HepG2 (cell line): ENCODE data around the gene SYNJ2. TPM values are rescaled to one million over a fixed set of nuclear protein-coding genes. Genes with fewer than 3 reads are reported as not detected.

Experiments
- ATAC-seq: fragments of 200-7000 bp; cut with Tn5 transposase; 3 replicates; pipeline ENCODE4 v1.9.1; 2020; ENCODE audit warnings: mild to moderate bottlenecking, moderate library complexity
- BruUV-seq: library from RNA; stranded (reverse); fragments of 400-500 nt; replicated peaks from 2 replicates; lab custom pipeline; 2021; lab: Mats Ljungman, UMichigan
- CTCF ChIA-PET: fragments of 300-600 bp; formaldehyde crosslinking; extraction: SDS; loops from one replicate; lab custom pipeline; 2021; ENCODE audit warnings: low total read pairs, inconsistent platforms, low intra/inter-chr PET ratio; lab: Yijun Ruan, JAX
- POLR2A ChIA-PET: fragments of 350-600 bp; sonication (Branson Sonifier 250); formaldehyde crosslinking; loops from one replicate; lab custom pipeline; 2020; ENCODE audit warnings: antibody characterized with exemption, inconsistent platforms; lab: Yijun Ruan, JAX
- DNase-seq: peaks from one replicate; pipeline ENCODE4 v3.0.0-alpha.2; 2015; ENCODE audit warnings: low spot score
- FAIRE-seq: peaks from 3 replicates; lab custom pipeline; 2011; peaks lifted over from hg19 to GRCh38; lab: Jason Lieb, UNC
- H2AFZ ChIP-seq: one replicate; pipeline ENCODE4 v1.6.1; 2011; ENCODE audit warnings: low read length, inconsistent platforms
- H3K27ac ChIP-seq: fragments of 300-600 bp; 3 replicates; pipeline ENCODE4 v1.8.0; 2011; ENCODE audit warnings: mixed run types, mild to moderate bottlenecking, mixed read lengths, low read length, inconsistent platforms; ENCODE audit not compliant: insufficient read depth; ENCODE audit errors: extremely low read length
- H3K27me3 ChIP-seq, 2 experiments: fragments of 200-600 bp in 1 of 2; 2 replicates in 1 of 2; 3 replicates in 1 of 2; pipeline versions ENCODE4 v1.6.0 to v1.8.0; 2011; ENCODE audit warnings: low read length in 2 of 2, mild to moderate bottlenecking in 2 of 2, moderate library complexity in 2 of 2, inconsistent platforms in 1 of 2; ENCODE audit not compliant: insufficient read depth in 2 of 2, control insufficient read depth in 1 of 2
- H3K36me3 ChIP-seq, 2 experiments: fragments of 200-600 bp in 1 of 2; replicated peaks in 1 of 2; 2 replicates in 1 of 2; 3 replicates in 1 of 2; pipeline versions ENCODE4 v1.5.1 to v1.8.0; 2011; ENCODE audit warnings: low read length in 2 of 2, inconsistent platforms in 1 of 2; ENCODE audit not compliant: insufficient read depth in 2 of 2, control insufficient read depth in 1 of 2
- H3K4me1 ChIP-seq: 2 replicates; pipeline ENCODE4 v1.5.1; 2012; ENCODE audit warnings: low read length, inconsistent platforms; ENCODE audit not compliant: insufficient read depth
- H3K4me2 ChIP-seq: 2 replicates; pipeline ENCODE4 v1.6.0; 2011; ENCODE audit warnings: low read depth, low read length, inconsistent platforms
- H3K4me3 ChIP-seq, 3 experiments: fragments of 200-600 bp in 1 of 3; sonication (generic), shearing (Covaris generic) in 1 of 3; replicated peaks in 1 of 3; 2 replicates each; pipeline ENCODE4 v1.5.1; 2011 to 2016; ENCODE audit warnings: low read length in 3 of 3, inconsistent platforms in 2 of 3, low read depth in 2 of 3, mild to moderate bottlenecking in 2 of 3, control low read depth in 1 of 3, mixed read lengths in 1 of 3; ENCODE audit not compliant: insufficient read depth in 1 of 3
- H3K79me2 ChIP-seq: one replicate; pipeline ENCODE4 v1.6.1; 2011; ENCODE audit warnings: low read length, inconsistent platforms; ENCODE audit not compliant: insufficient read depth
- H3K9ac ChIP-seq: 2 replicates; pipeline ENCODE4 v1.6.0; 2011; ENCODE audit warnings: mild to moderate bottlenecking, low read depth, low read length, inconsistent platforms; ENCODE audit not compliant: insufficient read depth
- H3K9me3 ChIP-seq: 2 replicates; pipeline ENCODE4 v1.5.1; 2012; ENCODE audit warnings: mild to moderate bottlenecking, low read length
- H4K20me1 ChIP-seq: 2 replicates; pipeline ENCODE4 v1.6.0; 2011; ENCODE audit warnings: inconsistent platforms, mild to moderate bottlenecking, low read length, moderate library complexity; ENCODE audit not compliant: insufficient read depth
- ADNP ChIP-seq: sonication (generic); formaldehyde crosslinking; IDR thresholded peaks from 2 replicates; pipeline ENCODE4 v1.4.0; 2020; ENCODE audit warnings: missing genetic modification reagents
- CEBPB ChIP-seq: IDR thresholded peaks from 2 replicates; pipeline ENCODE4 v1.6.1; 2011; ENCODE audit warnings: low read depth, low read length, improper control_type of control experiment, borderline replicate concordance
- DBP ChIP-seq: sonication (generic); formaldehyde crosslinking; IDR thresholded peaks from 2 replicates; pipeline ENCODE4 v1.4.0; 2020; ENCODE audit warnings: missing genetic modification reagents; ENCODE audit errors: not compliant biosample characterization
- FOSL2 ChIP-seq: sonication (generic); formaldehyde crosslinking; IDR thresholded peaks from 2 replicates; pipeline ENCODE4 v1.4.0; 2020; ENCODE audit warnings: missing genetic modification reagents
- HNF4G ChIP-seq, 2 experiments: sonication (generic) in 1 of 2; formaldehyde crosslinking in 1 of 2; IDR thresholded peaks; 2 replicates each; pipeline versions ENCODE4 v1.4.0 to v1.6.1; 2011 to 2020; ENCODE audit warnings: borderline replicate concordance in 2 of 2, low read depth in 2 of 2, mild to moderate bottlenecking in 2 of 2, low read length in 1 of 2, missing genetic modification reagents in 1 of 2, moderate library complexity in 1 of 2
- HNRNPL ChIP-seq: fragments of 200-400 bp; formaldehyde crosslinking; IDR thresholded peaks from 2 replicates; pipeline ENCODE4 v1.6.1; 2017; ENCODE audit warnings: mild to moderate bottlenecking, low read depth, low read length
- KDM1A ChIP-seq: IDR thresholded peaks from 2 replicates; pipeline ENCODE4 v1.6.1; 2016; ENCODE audit warnings: missing compliant biosample characterization
- MAFK ChIP-seq, 2 experiments: IDR thresholded peaks in 1 of 2; conservative IDR thresholded peaks in 1 of 2; 2 replicates each; pipeline ENCODE4 v1.6.1; 2011; ENCODE audit warnings: improper control_type of control experiment in 2 of 2, low read length in 2 of 2
- MBD4 ChIP-seq: IDR thresholded peaks from 2 replicates; pipeline ENCODE4 v1.6.1; 2012; ENCODE audit warnings: low read length, inconsistent platforms, borderline replicate concordance
- NFRKB ChIP-seq: fragments of 450-650 bp; IDR thresholded peaks from 2 replicates; pipeline ENCODE4 v1.6.1; 2017
- NFYC ChIP-seq: IDR thresholded peaks from 2 replicates; pipeline ENCODE4 v1.6.1; 2016; ENCODE audit warnings: missing genetic modification reagents, missing compliant biosample characterization
- PAF1 ChIP-seq: IDR thresholded peaks from 2 replicates; pipeline ENCODE4 v1.6.1; 2016; ENCODE audit warnings: missing genetic modification reagents, missing compliant biosample characterization
- PITX1 ChIP-seq: sonication (generic); formaldehyde crosslinking; IDR thresholded peaks from 2 replicates; pipeline ENCODE4 v1.5.1; 2020; ENCODE audit warnings: mild to moderate bottlenecking, missing genetic modification reagents
- TGIF2 ChIP-seq: IDR thresholded peaks from 2 replicates; pipeline ENCODE4 v1.6.1; 2016; ENCODE audit warnings: control low read depth, missing compliant biosample characterization
- U2AF1 ChIP-seq: fragments of 200-400 bp; formaldehyde crosslinking; optimal IDR thresholded peaks from 2 replicates; pipeline ENCODE3; 2017; ENCODE audit warnings: mild to moderate bottlenecking, low read depth, low read length
- ZNF280D ChIP-seq: sonication (generic); formaldehyde crosslinking; IDR thresholded peaks from 2 replicates; pipeline ENCODE4 v1.5.1; 2020; ENCODE audit warnings: mild to moderate bottlenecking, missing genetic modification reagents
- ZNF543 ChIP-seq: sonication (generic); formaldehyde crosslinking; IDR thresholded peaks from 2 replicates; pipeline ENCODE4 v1.4.0; 2020; ENCODE audit warnings: mild to moderate bottlenecking, missing genetic modification reagents
- ZNF557 ChIP-seq: sonication (generic); formaldehyde crosslinking; IDR thresholded peaks from 2 replicates; pipeline ENCODE4 v1.4.0; 2020; ENCODE audit warnings: missing genetic modification reagents
- ZNF572 ChIP-seq: sonication (generic); formaldehyde crosslinking; IDR thresholded peaks from 2 replicates; pipeline ENCODE4 v1.5.1; 2020; ENCODE audit warnings: mild to moderate bottlenecking, missing genetic modification reagents
- ZNF660 ChIP-seq: sonication (generic); formaldehyde crosslinking; IDR thresholded peaks from 2 replicates; pipeline ENCODE4 v1.5.1; 2020; ENCODE audit warnings: mild to moderate bottlenecking, low read depth, missing genetic modification reagents, borderline replicate concordance
- WGBS: methylation state at CpG from one replicate; pipeline ENCODE4 v1.1.6; 2017; ENCODE audit warnings: low lambda C conversion rate; 5-methylcytosine and 5-hydroxymethylcytosine counted together
- in situ Hi-C: cut with HindIII; loops from 2 replicates; pipeline ENCODE4 v1.10.0; 2017; ENCODE audit warnings: low pct_unique_long_range_greater_than_20kb; ENCODE audit not compliant: extremely low pct_ligation_motif_present
- intact Hi-C: fragments of 100-400 bp; cut with micrococcal nuclease; formaldehyde crosslinking; loops from one replicate; pipeline ENCODE4 v1.10.0; 2022; ENCODE audit not compliant: unreplicated experiment
- polyA plus RNA-seq, 8 experiments: library from polyadenylated mRNA; depleted of rRNA in 3 of 8; stranded (reverse) in 7 of 8; unstranded in 1 of 8; fragments of >200 nt; fragmentation: Illumina TruSeq in 4 of 8; extraction: Trizol in 4 of 8; gene quantifications; 2 replicates each; pipeline versions ENCODE4 v1.2.1 to v1.2.3, GENCODE V29; 2011 to 2016; ENCODE audit warnings: low read depth in 4 of 8, missing spikeins in 1 of 8, mixed read lengths in 1 of 8; ENCODE audit not compliant: insufficient read depth in 1 of 8
- total RNA-seq, 5 experiments: library from RNA; depleted of rRNA; stranded (reverse); fragments of >200 nt; fragmentation: Illumina TruSeq; extraction: Trizol; gene quantifications; 2 replicates each; pipeline ENCODE4 v1.2.3, GENCODE V29; 2016; ENCODE audit warnings: low read depth in 1 of 5

SYNJ2 gene
- total and polyA plus RNA-seq, 2 of the 13 experiments (the other 11 are each of a cell fraction or from before 2014, with no cell fraction given), result 39.1 to 57.6 TPM

- in situ Hi-C loops (no loop called here), intact Hi-C loops (no loop called here)
- Histone ChIP-seq H3K36me3 (peaks cover 23 to 29% of the 10 kb centered on the region in 2 experiments), H3K27me3 (no peaks in the 10 kb centered on the region), H3K79me2 (peaks cover 87% of the 10 kb centered on the region), H3K4me1 (peaks cover 99% of the 10 kb centered on the region), H4K20me1 (peaks cover 17% of the 10 kb centered on the region; the same call in 1 of the 2 replicates), H3K4me3 (no peak overlapping the region), H3K27ac (peak overlapping the region; percentile 99), H2AFZ (no peak overlapping the region), H3K4me2 (no peak overlapping the region), H3K9me3 (no peaks in the 10 kb centered on the region), H3K9ac (no peak overlapping the region)
- CTCF ChIA-PET, result no interaction called here
- 96% methylated on average over 11 of the region's 11 CpGs for WGBS
- DNase-seq, result no peak
- no peak for ATAC-seq
- no TSS peak for BruUV-seq
- POLR2A ChIA-PET, result interaction anchor here (1.5 to 11.3 kb wide), 3 partner anchors 8 to 23 kb away, joined by 6 to 345 read pairs (median 9); partner anchors contain the start of gene SYNJ2
- FAIRE-seq, result no peak
- TF ChIP-seq NFRKB (no peak), DBP (CRISPR knock-in tag) (no peak), ZNF572 (CRISPR knock-in tag) (no peak), KDM1A (CRISPR knock-in tag) (peak; percentile 54; the same call in 1 of the 2 replicates), MAFK (conservative IDR thresholded peaks at IDR 0.05 in 1 of 2, IDR thresholded peaks at IDR 0.05 in 1 of 2; ENCODE audit: low read length in 2 of 2) (no peak), TGIF2 (no peak), ADNP (CRISPR knock-in tag) (peak; percentile 61; the same call in 1 of the 2 replicates), ZNF543 (CRISPR knock-in tag) (no peak), ZNF557 (CRISPR knock-in tag) (no peak), NFYC (CRISPR knock-in tag) (no peak), HNRNPL (no peak), HNF4G (IDR thresholded peaks at IDR 0.05; ENCODE audit: borderline replicate concordance, low read depth, low read length) (no peak), HNF4G (CRISPR knock-in tag; IDR thresholded peaks at IDR 0.05; ENCODE audit: borderline replicate concordance, low read depth) (no peak), ZNF280D (CRISPR knock-in tag) (peak; percentile 69; the same call in 1 of the 2 replicates), U2AF1 (no peak), PITX1 (CRISPR knock-in tag) (no peak), PAF1 (CRISPR knock-in tag) (no peak), CEBPB (peak; percentile 70), MBD4 (no peak), FOSL2 (peak; percentile 19; the same call in 1 of the 2 replicates), ZNF660 (no peak)
Measured at GRCh38 chr6:158006821-158007570, 25.3 kb downstream of the SYNJ2 start.
